GM18868 (cell line): ENCODE data around the gene CCDC33.

ENCODE experiments used
- ATAC-seq: cut with Tn5 transposase; IDR thresholded peaks from one replicate; pipeline ENCODE4 v1.9.1; 2021; ENCODE audit warnings: mild to moderate bottlenecking, moderate library complexity; ENCODE audit not compliant: unreplicated experiment

Gene CCDC33

GRCh38 chr15:74208901-74209559, 27.1 kb upstream of the CCDC33 start:
- no peak for ATAC-seq

- no peak for ATAC-seq
Measured at GRCh38 chr15:74209560-74209958, 26.6 kb upstream of the CCDC33 start.

DNA sequence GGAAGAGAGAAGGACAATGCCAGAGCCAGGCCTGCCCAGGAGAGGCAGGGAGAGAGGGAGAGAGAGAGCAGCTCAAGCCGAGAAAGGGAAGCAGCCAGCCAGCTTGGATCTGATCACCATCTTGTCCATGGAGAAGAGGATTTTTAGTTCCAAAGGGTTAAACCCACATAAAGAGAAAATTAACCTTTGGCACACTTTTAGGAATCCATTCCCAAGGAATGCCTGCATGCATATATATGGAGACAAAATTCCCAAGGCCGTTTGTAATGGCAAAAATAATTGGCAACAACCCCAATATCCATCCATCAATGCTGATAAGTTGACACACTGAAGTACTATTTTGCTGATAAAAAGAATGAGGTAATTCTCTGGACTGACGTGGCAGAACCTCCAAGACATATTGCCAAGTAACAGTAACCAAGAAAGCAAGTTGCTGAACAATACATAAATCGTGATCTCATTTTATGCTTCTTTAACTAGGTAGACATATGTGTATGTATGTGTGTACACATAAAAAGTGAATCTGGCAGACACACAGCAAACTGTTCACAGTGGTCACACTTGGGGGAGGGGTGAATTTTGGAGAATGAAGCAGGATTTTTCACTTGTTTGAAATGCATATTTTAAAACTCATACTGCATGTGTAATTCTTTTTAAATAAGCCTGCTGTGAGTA, 26.0 kb upstream of the CCDC33 start:
- no peak for ATAC-seq

- ATAC-seq: no peak
Measured at GRCh38 chr15:74210729-74211128, 25.4 kb upstream of the CCDC33 start.

- ATAC-seq: no peak
Measured at GRCh38 chr15:74211656-74212055, 24.5 kb upstream of the CCDC33 start.

- no peak for ATAC-seq
Measured at GRCh38 chr15:74212494-74212893, 23.6 kb upstream of the CCDC33 start.

DNA sequence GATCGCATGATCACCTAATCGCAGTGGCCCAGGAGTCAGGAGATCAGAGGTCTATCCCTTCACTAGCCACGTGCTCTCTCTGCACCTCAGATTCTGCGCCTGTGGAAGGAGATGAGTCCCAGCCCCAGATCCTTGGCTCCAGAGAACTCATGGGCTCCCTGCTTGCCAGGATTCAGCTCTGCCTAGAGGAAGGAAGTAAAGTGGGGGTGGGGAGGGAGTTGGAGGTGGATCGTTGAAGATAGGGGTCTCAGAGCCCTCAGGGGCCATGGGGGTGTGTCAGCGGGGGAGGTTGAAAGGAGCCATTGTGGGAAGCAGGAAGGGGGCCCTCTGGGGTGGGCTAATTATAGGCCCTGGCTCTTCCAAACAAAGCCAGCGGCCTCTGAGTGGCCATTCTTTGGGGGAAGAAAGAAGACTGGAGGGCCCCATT, 22.3 kb upstream of the CCDC33 start:
- ATAC-seq: no peak

DNA sequence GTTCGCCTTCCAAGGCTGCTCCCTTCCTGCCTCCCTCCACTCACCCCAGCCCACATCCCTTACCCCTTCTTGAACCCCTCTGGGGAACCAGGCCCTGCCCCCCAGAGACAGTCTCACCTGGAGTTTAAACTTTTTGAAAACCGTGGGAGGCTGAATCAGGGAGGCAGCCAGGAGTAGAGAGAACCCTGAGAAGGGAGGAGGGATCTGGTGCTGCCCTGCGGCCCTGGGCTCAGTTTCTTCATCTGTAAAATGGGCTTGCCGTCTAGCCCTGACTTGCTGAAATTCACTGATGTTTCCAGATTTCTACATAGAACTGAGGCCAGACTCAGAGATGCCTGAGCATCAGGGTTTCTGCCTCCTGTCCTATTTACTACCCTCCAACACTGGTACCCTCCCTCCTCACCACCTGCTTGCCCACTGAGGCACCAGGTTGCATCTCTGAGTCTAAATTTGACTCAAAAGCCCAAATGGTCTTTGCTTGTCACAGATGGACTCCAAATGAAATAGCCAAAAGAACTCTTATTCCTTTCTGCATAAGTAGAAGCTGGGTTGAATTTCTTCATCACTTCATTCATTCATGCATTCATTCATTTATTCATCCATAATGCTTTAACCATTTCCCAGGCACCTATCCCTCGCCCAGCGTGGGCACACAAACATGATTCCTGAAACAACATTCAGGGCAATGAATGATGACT, 21.7 kb upstream of the CCDC33 start:
- no peak for ATAC-seq

DNA sequence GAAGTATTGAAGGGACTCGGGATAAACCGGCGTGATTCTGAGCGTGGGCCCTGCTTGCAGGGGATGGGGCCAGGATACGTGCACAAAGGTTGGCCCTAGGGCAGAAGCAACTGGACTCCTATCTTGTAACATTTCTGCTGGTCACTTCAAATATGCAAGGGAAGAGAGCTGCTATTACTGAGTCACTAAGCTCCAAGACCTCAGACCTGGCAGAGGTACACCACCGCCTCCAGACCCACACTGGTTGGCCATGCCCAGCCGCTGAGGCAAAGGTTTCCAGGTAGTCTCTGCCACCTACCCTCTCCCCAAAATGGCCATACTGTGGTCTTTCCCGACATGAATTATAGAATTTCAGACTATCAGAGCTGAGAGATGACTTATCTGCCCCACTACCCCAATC, 20.2 kb upstream of the CCDC33 start:
- no peak for ATAC-seq

GRCh38 chr15:74216949-74217348, 19.2 kb upstream of the CCDC33 start:
- ATAC-seq: no peak

DNA sequence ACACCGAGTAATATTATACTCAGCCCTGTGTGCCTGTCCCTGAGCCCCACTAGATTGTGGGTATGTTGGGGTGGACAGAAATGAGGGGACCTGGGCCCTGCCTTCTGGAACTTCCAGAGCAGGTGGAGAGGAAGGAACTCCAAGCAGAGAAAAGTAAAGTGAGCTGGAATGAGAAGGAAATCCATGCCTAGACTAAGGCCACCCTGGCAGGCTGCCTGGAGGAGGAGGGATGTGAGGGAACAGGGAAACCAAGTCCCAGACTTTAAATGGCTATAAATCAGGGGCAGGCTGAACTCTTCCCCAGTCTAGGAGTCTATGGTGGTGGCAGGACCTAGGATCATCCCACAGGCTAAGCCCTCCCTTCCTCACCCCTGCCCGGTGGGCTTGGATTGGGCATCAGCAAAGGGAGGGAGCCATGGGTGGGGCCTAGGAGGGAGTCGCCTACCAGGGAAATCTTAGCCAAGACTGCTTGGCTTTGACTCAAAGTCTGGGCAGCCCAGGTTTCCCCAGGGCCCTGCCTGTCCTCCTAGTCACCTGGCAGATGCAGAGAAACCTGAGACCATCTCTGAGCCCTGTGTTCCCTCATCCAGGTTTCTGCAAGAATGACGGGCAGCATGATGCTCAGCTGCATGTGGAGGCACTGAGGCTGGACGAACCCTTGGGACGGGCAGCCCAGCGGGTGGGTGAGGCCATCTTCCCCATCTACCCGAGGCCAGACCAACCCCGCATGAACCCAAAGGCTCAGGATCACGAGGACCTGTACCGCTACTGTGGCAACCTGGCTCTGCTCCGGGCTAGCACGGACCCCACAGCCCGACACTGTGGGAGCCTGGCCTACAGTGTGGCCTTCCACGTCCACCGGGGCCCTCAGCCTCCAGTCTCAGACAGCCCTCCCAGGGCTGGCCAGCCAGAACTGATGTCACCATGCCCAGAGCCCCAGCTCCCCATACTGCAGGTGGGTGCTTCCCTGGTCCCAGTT, 17.9 kb upstream of the CCDC33 start:
- ATAC-seq: no peak

DNA sequence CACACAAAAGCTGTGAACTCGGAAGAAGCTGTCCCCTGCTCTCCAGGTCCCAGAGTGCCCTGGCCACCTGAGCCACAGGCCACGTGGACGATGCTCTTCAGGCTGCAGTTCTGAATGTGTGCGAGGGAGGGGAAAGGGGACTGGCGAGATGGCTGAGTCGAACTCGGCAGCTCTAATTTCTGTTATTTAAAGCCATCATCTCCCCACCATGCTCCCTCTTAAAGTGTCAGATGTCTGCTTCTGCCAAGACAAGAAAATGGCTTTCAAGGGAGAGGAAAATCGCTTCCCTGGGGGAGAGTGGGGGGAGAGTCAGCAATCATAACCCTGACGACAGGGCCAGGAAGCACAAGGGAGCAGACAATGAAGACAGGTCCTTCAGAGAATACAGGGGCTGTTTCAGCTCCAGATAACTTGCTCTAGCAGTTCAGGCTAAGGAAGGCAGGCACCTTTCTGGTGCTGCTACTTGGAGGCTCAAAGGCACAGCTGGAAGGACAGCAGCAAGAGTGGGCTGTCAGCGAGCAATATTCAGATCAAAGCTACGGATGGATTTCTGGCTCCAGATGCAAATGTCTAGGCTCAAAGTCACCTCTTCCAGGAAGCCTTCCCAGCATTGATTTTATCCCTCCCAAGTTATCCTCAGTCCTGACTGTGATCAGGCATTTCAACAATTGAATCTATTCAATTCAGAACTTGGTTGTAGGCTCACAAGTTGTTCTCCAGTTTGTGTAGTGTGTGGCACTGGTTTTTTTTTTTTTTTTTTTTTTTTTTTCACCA, 15.5 kb upstream of the CCDC33 start:
- no peak for ATAC-seq

DNA sequence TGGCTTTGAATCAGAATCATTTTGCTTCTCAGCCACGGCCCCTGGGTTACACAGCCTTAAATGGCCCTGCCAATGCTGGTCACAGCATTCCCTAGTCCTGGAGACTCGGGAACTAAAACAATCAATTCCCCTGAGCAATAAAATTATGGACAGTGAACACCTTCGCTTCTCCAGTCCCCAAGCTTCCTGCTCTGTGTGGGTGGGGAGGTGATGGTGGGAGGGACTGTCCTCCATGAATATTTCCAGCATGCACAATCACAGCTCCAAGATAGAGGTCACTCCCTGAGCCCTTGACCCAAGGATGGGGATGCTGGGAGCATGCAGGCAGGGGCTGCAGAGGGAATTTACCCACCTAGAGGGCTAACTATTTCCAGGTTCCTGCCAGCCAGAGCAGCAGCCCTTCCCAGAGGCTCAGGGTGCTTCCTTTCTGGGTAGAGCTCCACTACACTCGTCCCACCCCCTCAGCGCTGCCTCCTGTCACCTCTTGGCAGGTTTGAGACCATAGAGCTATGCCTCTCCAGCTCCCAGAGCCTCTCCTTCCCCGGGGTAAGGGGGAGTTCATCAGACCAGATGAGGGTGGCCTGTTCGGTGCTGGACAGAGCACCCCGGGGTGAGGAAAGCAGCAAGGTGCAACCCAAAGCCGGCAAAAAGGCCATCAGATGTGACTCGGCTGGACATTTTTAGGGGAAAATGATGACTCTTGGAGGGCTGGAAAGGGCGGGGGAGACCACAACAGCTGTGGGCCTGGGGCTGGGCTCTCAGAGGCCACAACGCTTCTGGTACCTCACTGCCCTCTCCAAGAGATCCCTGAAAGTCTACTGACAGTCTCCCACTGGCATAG, 14.5 kb upstream of the CCDC33 start:
- ATAC-seq: no peak

DNA sequence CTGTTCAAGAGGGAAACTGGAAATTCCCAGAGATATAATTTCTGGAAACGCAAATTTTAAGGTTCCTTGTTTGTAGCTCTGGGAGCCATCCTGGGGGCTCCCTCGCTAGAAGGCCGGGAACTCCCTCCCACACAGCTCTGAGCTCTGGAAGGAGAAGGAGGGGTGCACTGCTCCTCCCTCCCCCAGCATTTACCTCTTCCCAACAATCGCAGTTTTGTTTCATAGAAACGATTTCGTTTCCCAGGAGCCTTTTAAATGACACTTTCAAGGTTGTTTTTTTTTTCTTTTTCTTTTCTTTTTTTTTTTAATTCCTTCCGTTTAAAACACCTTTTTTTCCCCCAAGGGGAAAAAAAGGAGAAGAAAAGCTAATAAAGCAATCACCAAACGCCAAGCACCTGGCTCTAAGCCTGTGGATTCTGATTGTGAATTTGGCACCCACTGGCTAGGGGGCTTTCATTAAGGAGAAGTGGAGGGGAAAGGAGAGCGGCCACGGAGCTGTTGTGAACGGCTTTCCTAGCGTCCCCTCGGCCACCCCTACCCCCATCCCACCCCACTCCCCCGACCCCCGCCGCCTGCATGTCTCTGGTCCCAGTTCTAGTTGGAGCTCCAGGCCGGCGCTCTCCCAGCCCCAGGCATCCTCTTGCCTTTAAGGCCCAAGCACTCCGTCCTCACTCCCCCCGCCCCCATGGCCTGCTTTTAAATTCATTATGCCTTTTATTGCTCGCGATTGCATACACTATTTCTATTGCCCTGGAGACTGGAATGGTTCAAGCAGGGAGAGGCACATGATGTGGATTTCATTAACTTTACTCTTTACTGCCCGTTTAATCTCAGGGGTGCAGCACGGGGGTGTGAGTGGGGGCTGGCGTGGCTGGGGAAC, 13.6 kb upstream of the CCDC33 start:
- ATAC-seq: no peak

DNA sequence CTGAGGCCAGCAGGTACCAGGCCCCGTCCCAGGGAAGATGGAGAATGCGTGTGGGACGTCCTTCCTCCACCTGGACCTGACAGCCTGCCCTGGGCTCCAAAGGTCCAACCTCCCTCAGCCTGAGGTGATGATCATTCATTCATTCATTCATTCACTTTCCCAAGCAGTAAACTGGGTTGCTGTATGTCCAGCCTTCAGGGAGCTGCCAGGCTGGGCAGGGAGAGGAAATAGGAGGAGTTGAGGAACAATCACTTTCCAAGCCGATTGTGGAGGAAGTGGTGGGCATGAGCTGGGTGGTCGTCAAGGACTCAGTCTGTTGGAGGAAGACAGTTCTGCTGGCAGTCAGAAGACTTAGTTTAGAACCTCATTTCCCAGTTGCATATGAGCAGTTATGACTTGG, 10.2 kb upstream of the CCDC33 start:
- no peak for ATAC-seq

GRCh38 chr15:74226761-74227540, 9.2 kb upstream of the CCDC33 start:
- ATAC-seq: no peak

- no peak for ATAC-seq
Measured at GRCh38 chr15:74227968-74228722, 8.0 kb upstream of the CCDC33 start.
